Left forelimb (tissue), 1 donor: ENCODE measurements around the gene SPATA16.
"Not testable (repeated sequence)": the region's sequence is repeated elsewhere in the genome, so short reads cannot be mapped to it uniquely, and the experiment has no call there.

Experiments
- DNase-seq: peaks from one replicate; pipeline ENCODE4 v3.0.0-alpha.2; 2018; ENCODE audit warnings: low spot score

The SPATA16 gene

DNA sequence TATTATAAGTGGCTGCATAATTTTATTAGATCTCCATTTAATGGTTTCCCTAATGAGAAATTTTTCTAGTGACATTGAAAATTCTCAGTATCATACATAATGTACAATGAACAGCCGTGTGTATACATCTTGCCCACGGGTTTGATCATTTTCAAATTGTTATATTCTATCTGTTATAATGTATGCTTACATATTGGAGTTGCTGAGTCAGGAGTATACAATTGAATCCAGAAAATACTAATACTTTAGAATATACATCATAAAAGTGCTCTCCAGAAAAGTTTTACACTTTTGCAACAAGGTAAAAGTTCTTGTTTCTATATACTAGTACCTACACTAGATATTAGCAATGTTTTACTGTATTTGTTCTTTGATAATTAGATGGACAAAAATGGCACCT, 82.8 kb downstream of the SPATA16 start:
- no peak for DNase-seq

DNA sequence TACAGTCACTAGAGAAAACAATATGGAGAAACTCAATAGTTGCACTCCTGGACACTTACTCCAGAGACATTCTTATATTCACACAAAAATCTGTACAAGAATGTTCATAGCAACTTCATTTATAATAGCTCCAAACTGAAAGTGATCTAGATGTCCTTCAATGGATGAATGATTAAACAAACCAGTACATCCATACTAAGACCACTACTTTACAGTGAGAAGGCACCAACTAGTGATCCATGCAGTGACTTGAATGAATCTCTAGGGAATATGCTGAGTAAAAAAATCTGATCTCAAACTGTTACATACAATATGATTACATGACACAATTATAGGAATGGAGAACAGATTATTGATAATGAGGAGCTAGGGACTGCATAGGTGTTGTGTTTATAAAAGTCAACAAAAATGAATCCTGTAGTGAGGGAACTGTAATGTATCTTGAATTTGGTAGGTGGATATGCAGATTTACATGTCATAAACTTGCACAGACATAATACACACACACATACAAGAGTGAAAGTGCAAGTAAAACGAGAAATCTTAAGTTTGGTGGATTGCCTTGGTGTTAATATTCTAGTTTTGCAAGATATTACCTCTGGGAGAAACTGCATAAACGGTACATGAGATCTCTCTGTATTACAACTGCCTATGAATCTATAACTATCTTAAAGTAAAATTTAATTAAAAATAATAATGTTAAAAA, 85.7 kb downstream of the SPATA16 start:
- DNase-seq: no peak

DNA sequence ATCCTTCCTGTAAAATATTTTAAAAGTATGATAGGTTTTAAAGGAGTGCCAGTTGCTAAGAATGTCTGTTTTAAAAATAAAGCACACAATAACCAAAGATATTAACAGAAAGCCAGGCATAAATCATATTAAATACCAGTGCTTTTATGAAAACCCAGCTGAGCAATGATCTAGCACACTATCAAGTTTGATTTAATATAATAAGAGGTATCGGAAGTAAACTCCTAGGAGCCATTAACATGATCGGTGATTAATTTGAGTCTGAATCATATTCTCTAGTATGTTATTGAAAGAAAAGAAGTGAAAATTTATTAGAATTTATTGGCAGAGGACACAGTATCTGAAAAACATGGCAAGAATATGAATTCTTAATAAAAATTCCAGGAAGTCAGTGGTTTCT, 91.7 kb downstream of the SPATA16 start:
- no peak for DNase-seq

DNA sequence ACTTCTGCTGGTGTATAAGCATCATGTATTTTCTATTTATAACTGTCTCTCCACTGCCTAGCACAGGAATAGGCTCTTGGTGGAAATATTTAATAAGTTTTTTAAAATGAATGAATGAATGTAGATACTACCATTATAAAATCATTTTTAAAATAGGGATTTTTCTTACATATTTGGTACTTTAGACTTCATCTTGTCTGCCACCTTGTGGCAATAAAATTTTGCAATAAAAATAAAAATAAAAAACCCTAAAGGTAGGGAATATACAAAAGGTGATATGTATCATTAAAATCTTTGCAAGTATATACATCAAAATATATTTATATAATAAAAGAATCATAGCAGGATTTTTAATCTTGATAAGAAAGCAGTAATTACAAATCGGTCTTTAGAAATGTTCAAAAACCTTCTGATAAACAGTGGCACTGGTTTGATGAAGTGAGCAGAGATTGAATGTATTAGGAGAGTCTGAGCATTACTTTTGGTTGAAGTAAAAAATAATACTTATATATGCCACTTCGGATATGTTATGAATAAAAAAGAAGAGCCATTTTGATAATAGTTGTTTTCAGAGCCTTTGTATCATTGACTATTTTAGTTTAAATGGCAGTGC, 95.2 kb downstream of the SPATA16 start:
- no peak for DNase-seq

DNA sequence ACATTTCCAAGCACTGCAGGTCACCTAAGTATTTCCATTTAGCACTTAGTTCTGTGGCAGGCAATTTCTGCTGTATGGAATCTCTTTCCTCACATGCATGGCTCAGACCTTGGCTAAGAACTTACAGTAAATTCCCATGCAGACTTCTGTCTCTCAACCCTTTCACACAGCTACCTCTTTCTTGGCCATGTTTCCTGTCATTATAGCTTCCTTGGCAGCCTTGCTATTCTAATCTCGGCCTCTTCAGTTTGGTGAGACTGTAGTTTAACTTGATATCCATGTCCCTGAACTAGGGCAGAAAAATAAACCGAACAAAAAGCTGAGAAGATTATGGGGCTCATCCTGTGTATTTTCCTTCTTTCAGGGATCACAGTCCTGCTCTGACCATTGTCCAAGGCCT, 96.0 kb downstream of the SPATA16 start:
- no peak for DNase-seq

DNA sequence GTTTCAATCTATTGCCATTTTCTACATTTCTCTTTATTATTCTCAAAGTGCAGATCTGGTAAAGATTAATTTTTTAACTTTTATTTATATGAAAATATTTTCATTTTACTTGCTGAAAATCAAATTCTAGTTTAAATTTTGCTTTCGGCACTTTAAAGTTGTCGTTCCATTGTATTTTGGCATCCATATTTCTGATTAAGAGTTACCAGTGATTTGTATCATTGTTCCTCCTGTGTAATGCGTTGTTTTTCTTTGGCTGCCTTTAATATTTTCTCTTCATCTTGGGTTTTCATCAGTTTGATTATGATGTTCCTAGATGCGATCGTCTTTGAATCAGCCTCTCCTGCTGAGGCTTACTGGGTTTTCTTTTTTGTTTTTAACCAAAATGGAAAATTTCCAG, 97.3 kb downstream of the SPATA16 start:
- DNase-seq: no peak

DNA sequence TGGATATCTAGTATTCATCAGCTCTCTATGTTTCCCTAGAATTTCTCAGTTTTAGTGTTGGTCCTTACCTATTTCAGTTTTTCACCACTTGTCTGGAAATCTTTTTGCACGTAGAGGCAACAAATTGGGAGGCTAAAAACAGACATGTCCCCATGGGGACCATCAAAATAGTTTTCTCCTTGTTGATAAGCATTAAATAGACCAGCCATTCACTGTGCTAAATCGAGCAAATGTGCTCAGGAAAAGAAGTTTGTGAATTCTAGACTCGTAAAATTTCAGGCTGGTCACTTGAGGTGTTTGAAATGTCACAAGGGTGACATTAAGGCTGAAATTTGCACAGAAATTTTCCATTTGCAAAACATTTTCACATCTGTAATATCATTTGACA, 102.6 kb downstream of the SPATA16 start:
- DNase-seq: no peak

DNA sequence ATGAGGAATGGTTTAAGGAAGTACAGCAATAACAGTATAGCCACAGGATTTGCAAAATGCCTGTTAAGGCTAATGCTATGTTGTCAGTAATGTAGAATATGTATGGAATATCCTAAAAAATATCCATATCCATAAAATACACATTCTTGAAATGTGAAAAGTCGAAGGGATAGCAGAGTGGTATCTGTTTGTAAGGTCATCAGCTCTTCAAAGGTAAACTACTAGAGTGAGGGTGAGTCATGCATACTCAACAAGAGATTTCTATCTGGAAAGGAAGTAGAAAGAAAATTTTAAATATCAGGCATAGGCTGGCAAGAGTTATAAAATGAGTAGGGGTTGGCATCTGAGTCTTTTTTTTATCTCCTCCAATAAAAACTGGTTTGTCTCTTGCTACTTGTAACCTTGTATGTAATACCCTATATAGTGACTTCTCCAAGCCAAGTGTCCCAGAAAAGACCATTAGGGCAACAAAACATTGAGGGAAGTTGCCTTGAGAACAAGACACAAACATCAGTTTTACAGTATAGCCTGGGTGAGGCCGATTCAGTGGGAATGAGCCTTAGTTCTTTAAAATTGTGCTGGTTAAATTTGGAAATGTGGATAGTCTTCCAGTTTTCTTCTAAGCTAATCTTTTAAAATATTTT, 103.1 kb downstream of the SPATA16 start:
- DNase-seq: no peak

DNA sequence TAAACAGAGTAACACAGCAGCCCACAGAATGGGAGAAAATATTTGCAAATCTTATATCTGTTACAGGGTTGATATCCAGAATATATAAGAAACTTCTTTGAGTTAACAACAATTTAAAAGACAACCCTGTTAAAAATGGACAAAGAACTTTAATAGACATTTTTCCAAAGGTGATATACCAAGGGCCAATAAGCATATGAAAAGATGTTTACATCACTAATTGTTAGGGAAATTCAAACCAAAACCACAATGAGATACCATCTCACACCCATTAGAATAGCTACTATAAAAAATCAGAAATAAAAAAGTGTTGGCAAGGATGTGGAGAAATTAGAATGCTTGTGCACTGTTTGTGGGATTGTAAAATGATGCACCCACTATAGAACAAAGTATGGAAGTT, 110.8 kb downstream of the SPATA16 start:
- no peak for DNase-seq

DNA sequence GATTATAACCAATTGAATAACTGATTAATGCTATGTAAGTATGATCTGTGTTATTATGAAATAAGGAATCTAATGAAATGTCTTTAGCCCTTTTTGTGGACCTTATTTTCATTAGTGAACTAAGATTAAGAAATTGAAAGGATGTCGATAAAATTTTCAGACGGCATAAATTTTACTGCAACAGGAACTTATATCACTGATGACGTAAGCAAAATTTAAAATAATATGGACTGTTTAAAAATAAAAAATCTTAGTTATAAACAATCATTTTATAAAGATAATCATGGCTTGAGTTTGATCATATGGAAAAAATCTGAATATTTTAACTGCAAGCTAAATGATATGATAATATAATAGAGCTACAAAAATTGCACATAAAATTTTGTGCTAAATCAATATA, 112.7 kb downstream of the SPATA16 start:
- no peak for DNase-seq

DNA sequence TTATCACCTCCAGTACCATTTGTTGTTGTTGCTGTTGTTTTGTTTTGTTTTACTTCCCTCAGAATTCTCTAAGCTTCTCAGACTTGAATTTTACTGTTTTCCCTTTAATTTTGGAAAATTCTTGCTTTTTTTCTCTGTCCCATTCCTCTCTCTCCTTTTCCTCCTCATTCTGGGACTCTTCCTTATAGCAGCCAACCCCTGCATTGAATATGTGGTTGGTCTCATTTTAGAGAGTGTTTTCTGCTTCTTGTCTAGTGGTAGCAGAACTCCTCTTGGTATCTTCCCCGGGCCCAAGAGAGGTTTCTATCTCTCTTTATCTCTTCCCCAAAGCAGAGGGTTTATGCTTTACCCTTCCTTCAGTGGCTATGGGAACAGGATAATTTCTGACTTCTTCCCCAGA, 113.6 kb downstream of the SPATA16 start:
- no peak for DNase-seq

DNA sequence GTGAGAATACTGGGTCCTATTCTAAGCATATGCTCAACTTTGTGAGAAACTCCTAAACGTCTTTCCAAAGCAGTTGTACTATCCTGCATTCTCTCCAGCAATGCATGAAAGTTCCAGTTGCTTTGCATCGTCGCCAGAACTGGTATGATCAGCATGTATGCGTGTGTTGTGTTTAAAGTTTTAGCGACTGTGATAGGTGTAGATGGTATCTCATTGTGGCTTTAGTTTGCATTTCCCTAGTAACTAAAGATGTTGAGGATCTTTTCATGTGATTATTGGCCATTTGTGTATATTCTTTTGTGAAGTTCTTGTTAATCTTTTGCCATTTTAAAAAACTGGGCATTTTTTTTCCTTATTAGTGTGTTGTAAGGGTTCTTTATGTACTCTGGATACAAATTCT, 115.1 kb downstream of the SPATA16 start:
- no peak for DNase-seq

DNA sequence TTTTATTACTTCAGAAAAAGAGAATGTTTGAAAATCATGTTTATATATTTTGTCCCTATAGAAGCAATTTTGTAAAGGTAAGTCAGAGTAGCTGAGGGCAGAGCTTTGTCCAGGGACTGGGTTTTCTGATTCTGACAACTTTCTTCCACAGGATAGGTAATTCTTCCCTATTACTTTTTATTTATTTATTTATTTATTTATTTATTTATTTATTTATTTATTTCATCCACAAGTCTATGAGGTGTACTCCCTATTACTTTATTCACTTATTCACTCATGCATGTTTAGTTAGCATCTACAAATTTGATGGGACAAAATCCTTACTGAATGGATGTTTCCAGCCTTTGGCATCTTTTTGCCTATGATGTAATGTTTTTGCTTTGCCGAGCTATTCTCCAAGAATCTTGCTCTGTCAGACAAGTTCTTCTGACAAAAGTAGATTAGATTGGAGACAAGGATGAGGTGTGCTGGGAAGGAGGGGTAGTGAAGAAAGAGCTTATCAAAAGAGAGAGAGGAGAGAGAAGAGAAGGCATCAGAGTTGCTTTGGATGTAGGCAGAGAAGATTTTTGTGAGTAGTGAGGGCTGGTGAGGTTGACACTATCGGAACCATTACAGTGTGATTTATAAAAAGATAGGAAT, 119.4 kb downstream of the SPATA16 start:
- no peak for DNase-seq

DNA sequence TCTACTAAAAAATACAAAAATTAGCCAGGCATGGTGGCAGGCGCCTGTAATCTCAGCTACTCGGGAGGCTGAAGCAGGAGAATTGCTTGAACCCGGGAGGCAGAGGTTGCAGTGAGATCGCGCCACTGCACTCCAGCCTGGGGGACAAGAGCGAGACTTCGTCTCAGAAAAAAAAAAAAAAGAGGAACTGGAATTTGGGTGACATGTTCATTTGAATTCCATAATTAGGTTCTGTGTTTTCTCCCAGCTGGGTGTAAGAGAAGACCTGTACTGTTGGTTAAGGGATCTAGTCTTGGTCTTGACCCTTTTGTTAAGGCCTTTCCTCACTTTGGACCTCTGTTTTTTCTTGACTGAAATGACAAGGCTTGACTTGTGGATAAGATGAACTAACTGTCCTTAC, 120.9 kb downstream of the SPATA16 start:
- not testable (repeated sequence) for DNase-seq

DNA sequence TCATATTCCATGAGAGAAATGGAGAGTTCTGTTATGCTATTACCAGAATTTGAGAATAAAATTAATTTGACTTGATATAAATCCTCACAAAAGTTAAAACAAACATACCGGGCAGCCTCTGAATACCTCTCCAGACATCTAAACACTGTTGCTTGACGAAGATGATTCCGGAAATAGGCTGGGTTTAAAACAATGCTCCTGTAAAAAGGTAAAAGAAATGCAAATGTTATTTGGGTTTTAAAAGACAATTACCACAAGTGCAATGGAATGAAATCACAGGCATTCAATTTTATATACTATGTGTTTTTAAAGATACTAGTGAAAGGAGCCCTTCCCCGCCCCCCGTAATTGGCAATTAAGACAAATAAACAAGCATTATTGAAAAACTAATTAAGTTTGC, 121.7 kb downstream of the SPATA16 start:
- DNase-seq: no peak

DNA sequence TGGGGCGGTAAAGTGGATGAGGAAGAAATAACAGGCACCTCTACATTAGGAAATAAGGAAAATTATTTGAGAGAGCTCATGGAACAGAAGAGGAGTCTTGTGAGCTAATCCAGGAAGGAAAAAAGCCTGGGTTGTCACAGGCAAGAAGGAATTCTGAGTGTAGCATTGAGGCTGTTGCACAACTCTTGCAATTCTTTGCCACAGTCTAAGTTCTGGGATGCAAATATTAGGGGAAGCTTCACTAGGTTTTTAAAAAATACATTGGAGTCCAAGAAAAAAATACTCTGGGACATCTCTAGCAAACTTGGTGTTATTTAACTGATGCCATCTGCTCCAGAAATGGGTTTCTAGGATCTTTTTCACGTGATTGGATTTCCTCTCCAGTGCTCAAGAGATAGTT, 122.3 kb downstream of the SPATA16 start:
- DNase-seq: no peak

DNA sequence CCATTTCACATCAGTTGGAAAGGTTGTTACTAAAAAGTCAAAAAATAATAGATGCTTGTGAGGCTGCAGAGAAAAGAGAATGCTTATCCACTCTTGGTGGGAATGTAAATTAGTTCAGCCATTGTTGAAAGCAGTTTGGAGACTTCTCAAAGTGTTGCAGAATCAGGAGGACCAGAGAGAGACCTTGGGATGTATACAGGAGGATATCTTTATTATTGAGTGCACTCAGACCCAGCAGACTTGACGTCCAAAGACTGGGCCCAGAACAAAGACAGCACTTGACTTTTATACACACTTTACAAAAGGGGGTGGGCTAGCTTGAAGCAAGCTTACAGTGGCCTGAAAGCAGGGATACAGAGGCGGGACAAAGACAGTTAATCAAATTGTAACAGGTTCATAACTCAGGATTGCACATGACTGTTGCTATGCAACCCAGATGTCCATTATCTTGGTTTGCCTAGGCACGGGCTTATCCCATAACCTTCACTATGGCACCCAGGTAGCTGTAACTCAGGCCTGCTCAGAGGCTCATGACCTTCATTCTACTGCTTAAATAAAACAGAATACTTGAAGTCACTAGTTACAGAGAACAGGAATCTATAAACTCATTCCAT, 127.7 kb downstream of the SPATA16 start:
- no peak for DNase-seq

DNA sequence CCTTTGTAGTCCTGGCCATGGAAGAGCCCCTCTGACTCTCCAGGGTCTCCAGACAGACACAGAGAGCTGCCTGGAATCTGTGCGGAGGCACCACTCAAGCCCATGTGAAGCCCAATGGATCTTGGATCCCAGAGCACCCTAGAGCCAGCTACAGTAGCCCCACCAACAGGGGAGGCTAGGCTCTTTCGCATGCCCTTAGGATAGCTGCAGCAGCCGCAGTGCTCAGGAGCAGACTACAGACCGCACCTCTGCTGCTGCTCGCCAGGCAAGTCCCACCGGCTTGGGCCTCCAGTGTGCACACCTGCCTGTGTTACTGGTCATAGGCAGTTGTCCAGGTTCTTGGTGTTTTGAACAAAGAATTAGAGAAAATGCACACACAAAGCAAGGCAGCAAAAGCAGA, 131.6 kb downstream of the SPATA16 start:
- no peak for DNase-seq

DNA sequence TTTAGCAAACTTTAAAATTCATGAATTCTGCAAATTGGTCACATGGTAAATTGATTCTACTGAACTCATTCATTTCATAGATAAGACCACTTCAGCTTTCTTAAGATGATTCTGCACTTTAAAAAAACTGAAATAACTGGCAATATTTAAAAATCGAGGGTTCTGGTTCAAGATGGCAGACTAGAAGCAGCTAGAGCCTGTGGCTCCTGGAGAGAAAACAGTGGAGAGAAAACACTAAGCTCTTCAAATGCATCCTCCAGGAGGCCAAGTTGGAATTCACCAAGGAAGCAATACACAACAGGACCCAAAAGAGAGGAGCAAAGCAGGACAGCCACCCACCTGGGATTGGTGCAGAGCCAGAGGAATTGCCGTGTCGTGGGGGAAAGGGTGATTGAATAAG, 132.1 kb downstream of the SPATA16 start:
- DNase-seq: no peak

DNA sequence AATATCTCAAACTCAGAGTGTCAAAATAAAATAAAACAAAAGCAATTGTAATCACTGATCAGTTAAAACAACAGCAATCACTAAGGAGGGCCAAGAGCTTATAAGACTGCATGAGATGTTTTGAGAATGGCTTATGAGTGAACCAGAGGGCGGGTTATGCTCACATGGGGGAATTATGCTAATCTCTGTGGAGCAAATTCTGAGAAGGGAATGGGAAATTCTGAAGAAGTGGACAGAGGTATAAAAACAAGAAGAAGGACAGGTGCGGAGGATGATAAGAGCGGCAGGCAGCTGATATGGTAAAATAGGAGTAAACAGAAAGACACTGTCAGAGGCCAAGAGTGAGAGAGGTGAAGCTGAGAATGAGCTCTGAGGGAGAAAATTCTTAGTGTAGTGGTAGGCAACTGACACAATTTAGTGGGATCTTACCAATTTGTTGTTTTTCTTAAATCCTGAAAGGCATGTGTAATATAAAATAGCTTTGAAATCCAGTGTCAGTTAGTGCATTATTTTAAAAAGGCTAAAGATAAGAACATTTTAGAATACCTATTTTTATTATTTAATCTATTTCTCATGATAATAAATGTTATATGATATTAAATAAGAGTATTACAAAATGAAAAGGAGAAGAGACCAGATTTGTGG, 133.8 kb downstream of the SPATA16 start:
- no peak for DNase-seq

DNA sequence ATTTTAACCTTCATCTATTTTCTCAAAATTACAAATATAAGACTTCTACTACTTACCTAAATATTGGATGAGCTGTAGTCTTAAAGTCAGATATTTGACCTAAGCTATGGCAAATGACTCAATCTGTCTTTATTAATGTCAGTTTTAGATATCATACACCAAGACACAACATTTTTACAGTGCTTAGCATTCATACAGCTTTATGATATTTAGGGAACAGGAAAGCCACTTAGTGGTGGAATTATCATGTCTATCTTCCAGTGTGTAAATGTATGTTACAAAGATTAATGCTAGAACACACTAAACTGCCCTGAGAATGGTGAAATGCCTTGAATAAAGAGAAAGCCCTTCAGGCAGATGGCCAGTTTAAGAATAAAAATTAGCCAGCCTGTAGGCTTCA, 135.0 kb downstream of the SPATA16 start:
- no peak for DNase-seq

DNA sequence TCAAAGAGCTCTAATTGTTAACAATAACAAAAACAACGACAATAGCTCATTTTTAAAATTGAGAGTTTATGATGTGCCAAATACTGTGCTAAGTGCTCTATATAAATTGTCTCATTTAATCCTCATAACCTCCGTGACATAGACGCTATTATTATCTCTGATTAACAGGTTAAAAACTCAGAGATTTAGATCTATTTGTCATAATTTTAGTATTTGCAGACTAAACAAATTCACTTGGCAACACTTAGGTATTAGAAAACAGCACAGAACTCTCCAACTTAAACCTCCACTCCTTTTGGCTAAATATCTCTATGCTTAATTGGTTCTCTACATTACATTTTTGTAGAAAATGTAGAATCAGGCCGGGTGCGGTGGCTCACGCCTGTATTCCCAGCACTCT, 136.4 kb downstream of the SPATA16 start:
- DNase-seq: no peak
